ENCODE data around the gene GRAMD2B. TPM values are rescaled to one million over a fixed set of nuclear protein-coding genes. Genes with fewer than 3 reads are reported as not detected.

GRAMD2B gene
- total and polyA plus RNA-seq, 4 experiments from 2014 or later, result 4.0 to 6.1 (median 5.1) TPM

- Mint-ChIP-seq H3K36me3 (peaks cover 0 to 4% of the 10 kb centered on the region in 2 donors), H3K9me3 (no peaks in the 10 kb centered on the region), H3K4me1 (peaks cover 45 to 64% (median 55%) of the 10 kb centered on the region in 4 donors), H3K27ac (peak overlapping the region; percentile 95 to 100 (median 98)), H3K4me3 (peak overlapping the region; percentile 83 to 94 (median 90)), H3K27me3 (no peaks in the 10 kb centered on the region)
- Histone ChIP-seq H3K4me1 (ENCODE audit: insufficient read depth, low read length) (peaks cover 57% of the 10 kb centered on the region), H3K27me3 (ENCODE audit: insufficient read depth, low read length) (no peaks in the 10 kb centered on the region), H3K36me3 (ENCODE audit: insufficient read depth, low read length) (no peaks in the 10 kb centered on the region), H3K27ac (ENCODE audit: low read depth, low read length) (peak overlapping the region; percentile 87), H3K4me3 (ENCODE audit: low read length in 2 of 2) (peak overlapping the region; percentile 32 to 44), H3K9me3 (ENCODE audit: control insufficient read depth in 1 of 2, low read length in 2 of 2) (no peaks in the 10 kb centered on the region)
- intact Hi-C loops (cut with micrococcal nuclease), result loop anchor here (1.0 to 5.0 kb wide), 2 partner anchors 27 to 57 kb away; partner anchors contain the start of gene GRAMD2B
- peak; percentile 50 to 72 (median 63) for DNase-seq
- ChIA-PET POLR2A (ENCODE audit: partially characterized antibody) (interaction anchor here (1.0 to 4.1 kb wide), 5 partner anchors 10 to 404 kb away, joined by 3 to 65 read pairs (median 5); partner anchors contain the start of genes GRAMD2B and LMNB1), CTCF (ENCODE audit: partially characterized antibody) (interaction anchor here (1.0 to 2.3 kb wide), 7 partner anchors 13 to 112 kb away, joined by 3 to 20 read pairs (median 3); partner anchors contain the start of gene GRAMD2B)
These were observed 26.6 kb downstream of the GRAMD2B start for GRCh38 chr5:126449751-126450271.

GRCh38 chr5:126450346-126450745 is 27.1 kb downstream of the GRAMD2B start:
- Histone ChIP-seq H3K27ac (ENCODE audit: low read depth, low read length) (peak overlapping the region; percentile 87), H3K9me3 (ENCODE audit: control insufficient read depth in 1 of 2, low read length in 2 of 2) (no peaks in the 10 kb centered on the region), H3K36me3 (ENCODE audit: insufficient read depth, low read length) (no peaks in the 10 kb centered on the region), H3K4me1 (ENCODE audit: insufficient read depth, low read length) (peaks cover 54% of the 10 kb centered on the region), H3K27me3 (ENCODE audit: insufficient read depth, low read length) (no peaks in the 10 kb centered on the region), H3K4me3 (ENCODE audit: low read length in 2 of 2) (peak overlapping the region; percentile 32 to 44)
- intact Hi-C loops (cut with micrococcal nuclease), result loop anchor here (1.0 kb wide), 1 partner anchor 27 kb away; the partner anchor contains the start of gene GRAMD2B
- peak overlapping the region; percentile 95 to 100 (median 98) for H3K27ac Mint-ChIP-seq
- H3K27me3 Mint-ChIP-seq, result no peaks in the 10 kb centered on the region
- ChIA-PET POLR2A (ENCODE audit: partially characterized antibody) (interaction anchor here (1.0 to 4.1 kb wide), 5 partner anchors 9 to 403 kb away, joined by 3 to 65 read pairs (median 5); partner anchors contain the start of genes GRAMD2B and LMNB1), CTCF (ENCODE audit: partially characterized antibody) (interaction anchor here (1.0 to 2.3 kb wide), 6 partner anchors 12 to 113 kb away, joined by 3 to 20 read pairs (median 3); partner anchors contain the start of gene GRAMD2B)
- H3K4me3 Mint-ChIP-seq, result peak overlapping the region; percentile 83 to 94 (median 90)
- no peaks in the 10 kb centered on the region for H3K9me3 Mint-ChIP-seq
- peaks cover 0 to 9% of the 10 kb centered on the region in 2 donors for H3K36me3 Mint-ChIP-seq
- H3K4me1 Mint-ChIP-seq, result peaks cover 41 to 59% (median 55%) of the 10 kb centered on the region in 4 donors
- peak; percentile 32 to 56 (median 48) for DNase-seq

- Histone ChIP-seq H3K36me3 (ENCODE audit: insufficient read depth, low read length) (no peaks in the 10 kb centered on the region), H3K27me3 (ENCODE audit: insufficient read depth, low read length) (no peaks in the 10 kb centered on the region), H3K9me3 (ENCODE audit: control insufficient read depth in 1 of 2, low read length in 2 of 2) (no peaks in the 10 kb centered on the region), H3K4me1 (ENCODE audit: insufficient read depth, low read length) (peaks cover 49% of the 10 kb centered on the region), H3K4me3 (ENCODE audit: low read length in 2 of 2) (no peak overlapping the region), H3K27ac (ENCODE audit: low read depth, low read length) (peak overlapping the region; percentile 87)
- CTCF ChIA-PET (ENCODE audit: partially characterized antibody), result interaction anchor here (1.4 kb wide), 1 partner anchor 12 kb away, joined by 3 read pairs; no protein-coding TSS in a partner anchor
- H3K4me3 Mint-ChIP-seq, result peak overlapping the region in 6 of 8 donors; percentile 85 to 94 (median 90)
- POLR2A ChIA-PET (ENCODE audit: partially characterized antibody), result interaction anchor here (1.8 to 4.1 kb wide), 2 partner anchors 27 to 58 kb away, joined by 5 to 65 read pairs; partner anchors contain the start of gene GRAMD2B
- intact Hi-C loops (cut with micrococcal nuclease), result loop anchor here (1.0 kb wide), 1 partner anchor 28 kb away; the partner anchor contains the start of gene GRAMD2B
- H3K27ac Mint-ChIP-seq, result peak overlapping the region; percentile 95 to 100 (median 98)
- H3K9me3 Mint-ChIP-seq, result no peaks in the 10 kb centered on the region
- peak in 1 of 5 donors; percentile 34 for DNase-seq
- no peaks in the 10 kb centered on the region for H3K27me3 Mint-ChIP-seq
- peaks cover 0 to 9% of the 10 kb centered on the region in 2 donors for H3K36me3 Mint-ChIP-seq
- H3K4me1 Mint-ChIP-seq, result peaks cover 39 to 58% (median 51%) of the 10 kb centered on the region in 4 donors
These were observed 27.7 kb downstream of the GRAMD2B start for GRCh38 chr5:126450907-126451306.

- no peaks in the 10 kb centered on the region for H3K9me3 ChIP-seq (ENCODE audit: control insufficient read depth in 1 of 2, low read length in 2 of 2)
- no peaks in the 10 kb centered on the region for H3K36me3 ChIP-seq (ENCODE audit: insufficient read depth, low read length)
- Mint-ChIP-seq H3K9me3 (no peaks in the 10 kb centered on the region), H3K27me3 (no peaks in the 10 kb centered on the region), H3K4me3 (peak overlapping the region in 2 of 8 donors; percentile 1 to 4), H3K4me1 (peaks cover 37 to 57% (median 49%) of the 10 kb centered on the region in 4 donors), H3K27ac (peak overlapping the region in 5 of 7 donors; percentile 2 to 35 (median 30)), H3K36me3 (peaks cover 0 to 11% of the 10 kb centered on the region in 2 donors)
- no peaks in the 10 kb centered on the region for H3K27me3 ChIP-seq (ENCODE audit: insufficient read depth, low read length)
- POLR2A ChIA-PET (ENCODE audit: partially characterized antibody), result no interaction called here
- intact Hi-C loops (cut with micrococcal nuclease), result no loop called here
- CTCF ChIA-PET (ENCODE audit: partially characterized antibody), result interaction anchor here (1.1 kb wide), 1 partner anchor 149 kb away, joined by 3 read pairs; the partner anchor contains the start of gene PHAX
- H3K27ac ChIP-seq (ENCODE audit: low read depth, low read length), result no peak overlapping the region
- H3K4me3 ChIP-seq (ENCODE audit: low read length in 2 of 2), result no peak overlapping the region
- DNase-seq, result no peak
- H3K4me1 ChIP-seq (ENCODE audit: insufficient read depth, low read length), result peaks cover 42% of the 10 kb centered on the region
These were observed 29.3 kb downstream of the GRAMD2B start for GRCh38 chr5:126452477-126452876.

- POLR2A ChIA-PET (ENCODE audit: partially characterized antibody), result no interaction called here
- no peak for DNase-seq
- no peaks in the 10 kb centered on the region for H3K9me3 Mint-ChIP-seq
- H3K36me3 ChIP-seq (ENCODE audit: insufficient read depth, low read length), result no peaks in the 10 kb centered on the region
- H3K4me3 Mint-ChIP-seq, result no peak overlapping the region
- H3K27ac ChIP-seq (ENCODE audit: low read depth, low read length), result no peak overlapping the region
- intact Hi-C loops (cut with micrococcal nuclease), result no loop called here
- H3K4me1 Mint-ChIP-seq, result peaks cover 29 to 47% (median 39%) of the 10 kb centered on the region in 4 donors
- H3K9me3 ChIP-seq (ENCODE audit: control insufficient read depth in 1 of 2, low read length in 2 of 2), result no peaks in the 10 kb centered on the region
- no peak overlapping the region for H3K27ac Mint-ChIP-seq
- CTCF ChIA-PET (ENCODE audit: partially characterized antibody), result no interaction called here
- peaks cover 31% of the 10 kb centered on the region for H3K4me1 ChIP-seq (ENCODE audit: insufficient read depth, low read length)
- peaks cover 0 to 14% of the 10 kb centered on the region in 2 donors for H3K36me3 Mint-ChIP-seq
- no peaks in the 10 kb centered on the region for H3K27me3 ChIP-seq (ENCODE audit: insufficient read depth, low read length)
- no peak overlapping the region for H3K4me3 ChIP-seq (ENCODE audit: low read length in 2 of 2)
- H3K27me3 Mint-ChIP-seq, result no peaks in the 10 kb centered on the region
These were observed 30.9 kb downstream of the GRAMD2B start for GRCh38 chr5:126454081-126454480.

GRCh38 chr5:126454535-126454934 is 31.3 kb downstream of the GRAMD2B start:
- intact Hi-C loops (cut with micrococcal nuclease), result no loop called here
- CTCF ChIA-PET (ENCODE audit: partially characterized antibody), result no interaction called here
- peaks cover 26% of the 10 kb centered on the region for H3K4me1 ChIP-seq (ENCODE audit: insufficient read depth, low read length)
- no peaks in the 10 kb centered on the region for H3K36me3 ChIP-seq (ENCODE audit: insufficient read depth, low read length)
- peaks cover 28 to 44% (median 36%) of the 10 kb centered on the region in 4 donors for H3K4me1 Mint-ChIP-seq
- H3K4me3 Mint-ChIP-seq, result no peak overlapping the region
- no peak overlapping the region for H3K27ac Mint-ChIP-seq
- no peak overlapping the region for H3K27ac ChIP-seq (ENCODE audit: low read depth, low read length)
- H3K9me3 Mint-ChIP-seq, result no peaks in the 10 kb centered on the region
- no peak for DNase-seq
- no peak overlapping the region for H3K4me3 ChIP-seq (ENCODE audit: low read length in 2 of 2)
- no peaks in the 10 kb centered on the region for H3K27me3 ChIP-seq (ENCODE audit: insufficient read depth, low read length)
- H3K36me3 Mint-ChIP-seq, result peaks cover 0 to 14% of the 10 kb centered on the region in 2 donors
- H3K9me3 ChIP-seq (ENCODE audit: control insufficient read depth in 1 of 2, low read length in 2 of 2), result no peaks in the 10 kb centered on the region
- POLR2A ChIA-PET (ENCODE audit: partially characterized antibody), result no interaction called here
- H3K27me3 Mint-ChIP-seq, result no peaks in the 10 kb centered on the region

- Histone ChIP-seq H3K4me1 (ENCODE audit: insufficient read depth, low read length) (peaks cover 24% of the 10 kb centered on the region), H3K27ac (ENCODE audit: low read depth, low read length) (no peak overlapping the region), H3K4me3 (ENCODE audit: low read length in 2 of 2) (no peak overlapping the region), H3K27me3 (ENCODE audit: insufficient read depth, low read length) (no peaks in the 10 kb centered on the region), H3K9me3 (ENCODE audit: control insufficient read depth in 1 of 2, low read length in 2 of 2) (no peaks in the 10 kb centered on the region), H3K36me3 (ENCODE audit: insufficient read depth, low read length) (no peaks in the 10 kb centered on the region)
- no peak for DNase-seq
- Mint-ChIP-seq H3K36me3 (peaks cover 0 to 14% of the 10 kb centered on the region in 2 donors), H3K27ac (peak overlapping the region in 1 of 7 donors; percentile 5), H3K9me3 (no peaks in the 10 kb centered on the region), H3K27me3 (no peaks in the 10 kb centered on the region), H3K4me1 (peaks cover 24 to 38% (median 29%) of the 10 kb centered on the region in 4 donors), H3K4me3 (no peak overlapping the region)
- POLR2A ChIA-PET (ENCODE audit: partially characterized antibody), result interaction anchor here (1.0 kb wide), 1 partner anchor 9 kb away, joined by 3 read pairs; no protein-coding TSS in a partner anchor
- intact Hi-C loops (cut with micrococcal nuclease), result no loop called here
- CTCF ChIA-PET (ENCODE audit: partially characterized antibody), result no interaction called here
These were observed 32.1 kb downstream of the GRAMD2B start for GRCh38 chr5:126455264-126455663.
